Measurements from ENCODE around the gene NCAM1. TPM values are rescaled to one million over a fixed set of nuclear protein-coding genes. Genes with fewer than 3 reads are reported as not detected.

NCAM1 gene
- total RNA-seq, 1 experiment from 2014 or later = 0.33 TPM

- Histone ChIP-seq H3K4me3 (no peak overlapping the region), H3F3A (ENCODE audit: insufficient read depth, low read depth) (no peaks in the 10 kb centered on the region), H4K20me1 (ENCODE audit: insufficient read depth) (no peaks in the 10 kb centered on the region), H2AFZ (no peak overlapping the region), H3K4me2 (no peak overlapping the region), H3K27me3 (ENCODE audit: insufficient read depth, low read depth) (no peaks in the 10 kb centered on the region; the same call in 1 of the 2 replicates), H3K4me1 (replicated peaks; ENCODE audit: insufficient read depth) (no peaks in the 10 kb centered on the region; the same call in 1 of the 2 replicates), H3K36me3 (ENCODE audit: low read depth) (no peaks in the 10 kb centered on the region), H3K9me2 (ENCODE audit: insufficient read depth) (0 out of 2 replicates have a peak, but pooled peaks cover 5% of the 10 kb centered on the region), H3K27ac (no peak overlapping the region), H3K79me2 (ENCODE audit: low read depth) (no peaks in the 10 kb centered on the region), H3K9me3 (ENCODE audit: insufficient read depth, low read depth) (no peaks in the 10 kb centered on the region)
- no TSS peak for BruUV-seq (replicated peaks)
- CTCF ChIA-PET = no interaction called here
- POLR2A ChIA-PET (ENCODE audit: unreplicated experiment) = no interaction called here
- intact Hi-C loops (cut with micrococcal nuclease; ENCODE audit: unreplicated experiment) = no loop called here
- TF ChIP-seq CTCF (conservative IDR thresholded peaks at IDR 0.05) = no peak
- TF ChIP-seq EZH2 (IDR thresholded peaks at IDR 0.05; ENCODE audit: low read depth) = no peak
- DNase-seq = no peak
Observed at GRCh38 chr11:113018913-113019312, 57.7 kb downstream of the NCAM1 start.

GRCh38 chr11:113019711-113020110, 58.5 kb downstream of the NCAM1 start:
- POLR2A ChIA-PET (ENCODE audit: unreplicated experiment) = no interaction called here
- Histone ChIP-seq H3F3A (ENCODE audit: insufficient read depth, low read depth) (no peaks in the 10 kb centered on the region), H3K36me3 (ENCODE audit: low read depth) (no peaks in the 10 kb centered on the region), H3K4me2 (no peak overlapping the region), H3K79me2 (ENCODE audit: low read depth) (no peaks in the 10 kb centered on the region), H3K9me2 (ENCODE audit: insufficient read depth) (0 out of 2 replicates have a peak, but pooled peaks cover 5% of the 10 kb centered on the region), H3K4me3 (no peak overlapping the region), H3K27ac (no peak overlapping the region), H3K27me3 (ENCODE audit: insufficient read depth, low read depth) (no peaks in the 10 kb centered on the region; the same call in 1 of the 2 replicates), H4K20me1 (ENCODE audit: insufficient read depth) (no peaks in the 10 kb centered on the region), H2AFZ (no peak overlapping the region), H3K9me3 (ENCODE audit: insufficient read depth, low read depth) (no peaks in the 10 kb centered on the region), H3K4me1 (replicated peaks; ENCODE audit: insufficient read depth) (no peaks in the 10 kb centered on the region)
- no TSS peak for BruUV-seq (replicated peaks)
- intact Hi-C loops (cut with micrococcal nuclease; ENCODE audit: unreplicated experiment) = no loop called here
- CTCF ChIA-PET = no interaction called here
- no peak for DNase-seq
- TF ChIP-seq CTCF (conservative IDR thresholded peaks at IDR 0.05) = no peak
- no peak for TF ChIP-seq EZH2 (IDR thresholded peaks at IDR 0.05; ENCODE audit: low read depth)

GRCh38 chr11:113021111-113021510, 59.9 kb downstream of the NCAM1 start:
- intact Hi-C loops (cut with micrococcal nuclease; ENCODE audit: unreplicated experiment) = no loop called here
- Histone ChIP-seq H3K79me2 (ENCODE audit: low read depth) (no peaks in the 10 kb centered on the region), H4K20me1 (ENCODE audit: insufficient read depth) (no peaks in the 10 kb centered on the region), H3F3A (ENCODE audit: insufficient read depth, low read depth) (no peaks in the 10 kb centered on the region), H3K4me3 (no peak overlapping the region), H3K9me2 (ENCODE audit: insufficient read depth) (0 out of 2 replicates have a peak, but pooled peaks cover 5% of the 10 kb centered on the region), H3K9me3 (ENCODE audit: insufficient read depth, low read depth) (no peaks in the 10 kb centered on the region), H3K36me3 (ENCODE audit: low read depth) (no peaks in the 10 kb centered on the region), H3K27ac (no peak overlapping the region), H3K27me3 (ENCODE audit: insufficient read depth, low read depth) (no peaks in the 10 kb centered on the region; the same call in 1 of the 2 replicates), H2AFZ (no peak overlapping the region), H3K4me1 (replicated peaks; ENCODE audit: insufficient read depth) (no peaks in the 10 kb centered on the region), H3K4me2 (no peak overlapping the region)
- ChIA-PET POLR2A (ENCODE audit: unreplicated experiment) (no interaction called here), CTCF (no interaction called here)
- no peak for DNase-seq
- TF ChIP-seq EZH2 (IDR thresholded peaks at IDR 0.05; ENCODE audit: low read depth) (no peak), CTCF (conservative IDR thresholded peaks at IDR 0.05) (no peak)
- no TSS peak for BruUV-seq (replicated peaks)
